Activated T-cell treated with anti-CD3 and anti-CD28 coated beads, Interleukin-2, amount 50 U/mL, for 24 hours (primary cell): ENCODE results near the gene KLK5.

ENCODE experiments used
- DNase-seq: peaks from one replicate; pipeline ENCODE4 v3.0.0-alpha.2; 2020
- H3K27ac Mint-ChIP-seq: 2 replicates; pipeline ENCODE4 v1.8.0; 2020; ENCODE audit warnings: mild to moderate bottlenecking, mixed read lengths
- H3K27me3 Mint-ChIP-seq: 2 replicates; pipeline ENCODE4 v1.8.0; 2020; ENCODE audit warnings: mixed read lengths
- H3K36me3 Mint-ChIP-seq: 2 replicates; pipeline ENCODE4 v1.8.0; 2020; ENCODE audit warnings: low read depth, mixed read lengths
- H3K4me1 Mint-ChIP-seq: 2 replicates; pipeline ENCODE4 v1.8.0; 2020; ENCODE audit warnings: low read depth, mixed read lengths
- H3K4me3 Mint-ChIP-seq: 2 replicates; pipeline ENCODE4 v1.8.0; 2020; ENCODE audit warnings: mild to moderate bottlenecking, moderate library complexity, mixed read lengths
- H3K9me3 Mint-ChIP-seq: 2 replicates; pipeline ENCODE4 v1.8.0; 2020; ENCODE audit warnings: mixed read lengths

The KLK5 gene

GRCh38 chr19:50921426-50922316, 31.2 kb downstream of the KLK5 start:
- Mint-ChIP-seq H3K9me3 (no peaks in the 10 kb centered on the region), H3K4me3 (no peak overlapping the region), H3K4me1 (peaks cover 8% of the 10 kb centered on the region), H3K27ac (no peak overlapping the region), H3K36me3 (no peaks in the 10 kb centered on the region), H3K27me3 (peaks cover 65% of the 10 kb centered on the region)
- no peak for DNase-seq

GRCh38 chr19:50916069-50916468, 36.8 kb downstream of the KLK5 start:
- Mint-ChIP-seq H3K27ac (no peak overlapping the region), H3K4me1 (no peaks in the 10 kb centered on the region), H3K27me3 (peaks cover 35% of the 10 kb centered on the region), H3K9me3 (no peaks in the 10 kb centered on the region), H3K4me3 (no peak overlapping the region), H3K36me3 (no peaks in the 10 kb centered on the region)
- DNase-seq, result no peak

- no peak overlapping the region for H3K27ac Mint-ChIP-seq
- no peaks in the 10 kb centered on the region for H3K9me3 Mint-ChIP-seq
- DNase-seq, result peak; percentile 48
- H3K4me3 Mint-ChIP-seq, result no peak overlapping the region
- H3K36me3 Mint-ChIP-seq, result no peaks in the 10 kb centered on the region
- H3K4me1 Mint-ChIP-seq, result peaks cover 12% of the 10 kb centered on the region
- H3K27me3 Mint-ChIP-seq, result peaks cover 12% of the 10 kb centered on the region
Measured at GRCh38 chr19:50912727-50913716, 39.8 kb downstream of the KLK5 start.

- no peak for DNase-seq
- Mint-ChIP-seq H3K27ac (no peak overlapping the region), H3K4me3 (no peak overlapping the region), H3K27me3 (peaks cover 9% of the 10 kb centered on the region), H3K4me1 (peaks cover 12% of the 10 kb centered on the region), H3K9me3 (no peaks in the 10 kb centered on the region), H3K36me3 (no peaks in the 10 kb centered on the region)
Measured at GRCh38 chr19:50912102-50912599, 40.7 kb downstream of the KLK5 start.

GRCh38 chr19:50911206-50912101, 41.4 kb downstream of the KLK5 start, which contains the start of gene KLK4:
KLK4 (minus strand) TSS chr19:50911395; CDS start chr19:50910738, 657 bp downstream.
- peaks cover 12% of the 10 kb centered on the region for H3K4me1 Mint-ChIP-seq
- H3K4me3 Mint-ChIP-seq, result no peak within 1 kb of the TSS
- no peak within 1 kb of the TSS for H3K27ac Mint-ChIP-seq
- no peaks in the 10 kb centered on the region for H3K9me3 Mint-ChIP-seq
- peaks cover 4% of the 10 kb centered on the region for H3K27me3 Mint-ChIP-seq
- no peaks in the 10 kb centered on the region for H3K36me3 Mint-ChIP-seq
- DNase-seq, result no peak

GRCh38 chr19:50910722-50911121, 42.1 kb downstream of the KLK5 start:
- H3K36me3 Mint-ChIP-seq, result no peaks in the 10 kb centered on the region
- H3K27me3 Mint-ChIP-seq, result peaks cover 6% of the 10 kb centered on the region
- H3K27ac Mint-ChIP-seq, result no peak overlapping the region

GRCh38 chr19:50909240-50910070, 43.4 kb downstream of the KLK5 start:
- peaks cover 17% of the 10 kb centered on the region for H3K27me3 Mint-ChIP-seq
- H3K27ac Mint-ChIP-seq, result no peak overlapping the region
- no peak overlapping the region for H3K4me3 Mint-ChIP-seq
- peaks cover 12% of the 10 kb centered on the region for H3K4me1 Mint-ChIP-seq
- peak; percentile 57 for DNase-seq
- no peaks in the 10 kb centered on the region for H3K36me3 Mint-ChIP-seq
- H3K9me3 Mint-ChIP-seq, result no peaks in the 10 kb centered on the region

More at GRCh38 chr19:50910722-50911121, 42.1 kb downstream of the KLK5 start:
- no peak for DNase-seq
- H3K4me1 Mint-ChIP-seq, result peaks cover 12% of the 10 kb centered on the region
- no peaks in the 10 kb centered on the region for H3K9me3 Mint-ChIP-seq
- no peak overlapping the region for H3K4me3 Mint-ChIP-seq

GRCh38 chr19:50908336-50908735, 44.5 kb downstream of the KLK5 start:
- no peak overlapping the region for H3K27ac Mint-ChIP-seq
- H3K9me3 Mint-ChIP-seq, result no peaks in the 10 kb centered on the region
- peaks cover 12% of the 10 kb centered on the region for H3K4me1 Mint-ChIP-seq
- no peak overlapping the region for H3K4me3 Mint-ChIP-seq
- H3K27me3 Mint-ChIP-seq, result peaks cover 24% of the 10 kb centered on the region
- no peak for DNase-seq
- H3K36me3 Mint-ChIP-seq, result no peaks in the 10 kb centered on the region

GRCh38 chr19:50906217-50906616, 46.6 kb downstream of the KLK5 start:
- peaks cover 32% of the 10 kb centered on the region for H3K27me3 Mint-ChIP-seq
- peaks cover 12% of the 10 kb centered on the region for H3K4me1 Mint-ChIP-seq
- H3K27ac Mint-ChIP-seq, result no peak overlapping the region

GRCh38 chr19:50902640-50903039, 50.2 kb downstream of the KLK5 start:
- H3K27ac Mint-ChIP-seq, result no peak overlapping the region

More at GRCh38 chr19:50906217-50906616, 46.6 kb downstream of the KLK5 start:
- DNase-seq, result peak; percentile 56
- H3K36me3 Mint-ChIP-seq, result no peaks in the 10 kb centered on the region
- H3K4me3 Mint-ChIP-seq, result no peak overlapping the region
- no peaks in the 10 kb centered on the region for H3K9me3 Mint-ChIP-seq

GRCh38 chr19:50899569-50899968, 53.3 kb downstream of the KLK5 start:
- H3K27ac Mint-ChIP-seq, result no peak overlapping the region
- peaks cover 59% of the 10 kb centered on the region for H3K27me3 Mint-ChIP-seq
- no peaks in the 10 kb centered on the region for H3K36me3 Mint-ChIP-seq
- H3K9me3 Mint-ChIP-seq, result no peaks in the 10 kb centered on the region
- DNase-seq, result no peak
- H3K4me3 Mint-ChIP-seq, result no peak overlapping the region
- peaks cover 6% of the 10 kb centered on the region for H3K4me1 Mint-ChIP-seq

More at GRCh38 chr19:50902640-50903039, 50.2 kb downstream of the KLK5 start:
- Mint-ChIP-seq H3K36me3 (no peaks in the 10 kb centered on the region), H3K4me1 (no peaks in the 10 kb centered on the region), H3K4me3 (no peak overlapping the region), H3K27me3 (peaks cover 56% of the 10 kb centered on the region), H3K9me3 (no peaks in the 10 kb centered on the region)
- DNase-seq, result no peak

- Mint-ChIP-seq H3K27me3 (peaks cover 63% of the 10 kb centered on the region), H3K9me3 (peaks cover 2% of the 10 kb centered on the region), H3K36me3 (no peaks in the 10 kb centered on the region), H3K4me3 (no peak overlapping the region), H3K27ac (no peak overlapping the region), H3K4me1 (peaks cover 6% of the 10 kb centered on the region)
- no peak for DNase-seq
Measured at GRCh38 chr19:50898018-50898417, 54.8 kb downstream of the KLK5 start.

- no peak overlapping the region for H3K4me3 Mint-ChIP-seq
- no peak for DNase-seq
- peaks cover 2% of the 10 kb centered on the region for H3K9me3 Mint-ChIP-seq
- no peak overlapping the region for H3K27ac Mint-ChIP-seq
- H3K27me3 Mint-ChIP-seq, result peaks cover 66% of the 10 kb centered on the region
- peaks cover 6% of the 10 kb centered on the region for H3K4me1 Mint-ChIP-seq
- no peaks in the 10 kb centered on the region for H3K36me3 Mint-ChIP-seq
Measured at GRCh38 chr19:50897612-50898011, 55.2 kb downstream of the KLK5 start.
